Naive thymus-derived CD8-positive, alpha-beta T cell (primary cell): ENCODE results near the gene NUDT8. TPM values are rescaled to one million over a fixed set of nuclear protein-coding genes. Genes with fewer than 3 reads are reported as not detected.
A peak's percentile ranks its signal among the peaks of the same experiment; 100 is the strongest.

Experiments used
- ATAC-seq, 2 donors: fragments of 150-1000 bp; cut with Tn5 transposase in 1 of 2; sonication (Bioruptor Pico), chemical (Tn5 transposase) in 1 of 2; 1 replicate in 1 of 2; 2 replicates in 1 of 2; pipeline ENCODE4 v1.10.0; 2021; ENCODE audit warnings: mild to moderate bottlenecking in 2 of 2, moderate library complexity in 2 of 2
- POLR2A ChIA-PET: fragments of 350-600 bp; sonication (Branson Sonifier 250); formaldehyde crosslinking; loops from one replicate; lab custom pipeline; 2021; ENCODE audit warnings: antibody characterized with exemption; lab: Charles Lee
- DNase-seq, 10 donors: peaks; one replicate each; pipeline versions ENCODE4 v3.0.0 to v3.0.0-alpha.2; 2020 to 2022
- H3K27ac Mint-ChIP-seq, 10 donors: one replicate each; pipeline ENCODE4 v1.8.0; 2020 to 2022; ENCODE audit warnings: mild to moderate bottlenecking in 10 of 10, mixed read lengths in 10 of 10, moderate library complexity in 4 of 10, inconsistent platforms in 1 of 10
- H3K27me3 Mint-ChIP-seq, 5 donors: one replicate each; pipeline ENCODE4 v1.8.0; 2021 to 2022; ENCODE audit warnings: mixed read lengths in 5 of 5
- H3K36me3 Mint-ChIP-seq, 3 donors: one replicate each; pipeline ENCODE4 v1.8.0; 2020 to 2022; ENCODE audit warnings: mixed read lengths in 3 of 3, mild to moderate bottlenecking in 2 of 3, inconsistent platforms in 1 of 3
- H3K4me1 Mint-ChIP-seq, 4 donors: one replicate each; pipeline ENCODE4 v1.8.0; 2021 to 2022; ENCODE audit warnings: mixed read lengths in 4 of 4
- H3K4me3 Mint-ChIP-seq, 10 donors: one replicate each; pipeline ENCODE4 v1.8.0; 2020 to 2022; ENCODE audit warnings: mild to moderate bottlenecking in 10 of 10, mixed read lengths in 10 of 10, moderate library complexity in 6 of 10, inconsistent platforms in 1 of 10
- H3K9me3 Mint-ChIP-seq, 9 donors: one replicate each; pipeline ENCODE4 v1.8.0; 2020 to 2022; ENCODE audit warnings: mixed read lengths in 9 of 9, mild to moderate bottlenecking in 3 of 9, inconsistent platforms in 1 of 9, moderate library complexity in 1 of 9
- polyA plus RNA-seq, 3 donors: library from polyadenylated mRNA; unstranded; fragments of 300-500 nt; fragmentation: Illumina TruSeq; gene quantifications; one replicate each; pipeline ENCODE4 v1.2.3, GENCODE V29; 2021
- total RNA-seq, 8 experiments: library from RNA in 2 of 8; stranded (reverse) in 2 of 8; gene quantifications; one replicate each; pipeline ENCODE4 v1.2.3 and lab custom pipeline; 2021 to 2026

NUDT8 gene
- total and polyA plus RNA-seq, 5 experiments from 2014 or later, result 2.0 to 3.2 (median 2.7) TPM

- peaks cover 0 to 3% (median 0%) of the 10 kb centered on the region in 5 donors for H3K27me3 Mint-ChIP-seq
- H3K4me1 Mint-ChIP-seq, result peaks cover 6 to 13% (median 9%) of the 10 kb centered on the region in 4 donors
- ATAC-seq (no peak), DNase-seq (no peak)
- no peak overlapping the region for H3K4me3 Mint-ChIP-seq
- H3K36me3 Mint-ChIP-seq, result no peaks in the 10 kb centered on the region
- H3K27ac Mint-ChIP-seq, result no peak overlapping the region
- POLR2A ChIA-PET, result no interaction called here
- no peaks in the 10 kb centered on the region for H3K9me3 Mint-ChIP-seq
Observed at GRCh38 chr11:67635231-67635521, 5.4 kb upstream of the NUDT8 start.

- Mint-ChIP-seq H3K27ac (no peak overlapping the region), H3K27me3 (no peaks in the 10 kb centered on the region), H3K36me3 (no peaks in the 10 kb centered on the region), H3K4me3 (no peak overlapping the region), H3K9me3 (no peaks in the 10 kb centered on the region), H3K4me1 (peaks cover 6 to 13% (median 7%) of the 10 kb centered on the region in 4 donors)
- no peak for ATAC-seq
- POLR2A ChIA-PET, result no interaction called here
- no peak for DNase-seq
Observed at GRCh38 chr11:67634366-67635230, 4.9 kb upstream of the NUDT8 start.

DNA sequence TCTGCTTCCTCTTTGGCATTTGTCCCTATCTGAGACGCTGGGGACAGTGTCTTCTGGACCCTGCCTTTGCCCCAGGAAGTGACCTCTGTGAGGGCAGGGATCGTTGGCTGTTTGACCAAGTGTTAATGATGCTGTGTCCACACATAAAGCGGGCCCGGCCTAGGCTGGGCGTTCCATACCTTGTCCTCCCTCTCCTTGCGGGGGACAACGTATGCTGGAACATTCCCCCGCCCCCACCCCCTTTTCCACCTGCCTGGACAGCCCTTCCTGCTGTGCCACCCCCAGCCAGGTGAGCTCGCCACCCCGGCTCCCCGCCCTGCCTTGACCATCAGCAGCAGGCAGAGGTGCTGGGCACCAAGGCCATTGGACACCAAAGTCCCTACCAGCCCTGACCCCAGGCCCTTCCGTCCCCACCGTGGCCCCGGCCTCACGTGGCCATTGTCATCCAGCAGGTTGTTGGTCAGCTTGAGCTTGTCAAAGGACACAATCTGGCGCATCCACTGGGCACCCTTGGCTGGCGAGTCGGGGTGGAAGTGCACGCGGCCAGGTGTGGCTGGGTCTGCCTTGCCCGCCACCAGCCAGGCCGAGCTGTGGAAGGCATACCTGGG is 4.1 kb upstream of the NUDT8 start:
- Mint-ChIP-seq H3K36me3 (no peaks in the 10 kb centered on the region), H3K9me3 (no peaks in the 10 kb centered on the region), H3K27me3 (no peaks in the 10 kb centered on the region), H3K27ac (peak overlapping the region in 1 of 10 donors; percentile 4), H3K4me1 (peaks cover 6 to 13% (median 9%) of the 10 kb centered on the region in 4 donors), H3K4me3 (peak overlapping the region in 1 of 10 donors; percentile 38)
- DNase-seq, result no peak
- POLR2A ChIA-PET, result no interaction called here
- ATAC-seq, result no peak

DNA sequence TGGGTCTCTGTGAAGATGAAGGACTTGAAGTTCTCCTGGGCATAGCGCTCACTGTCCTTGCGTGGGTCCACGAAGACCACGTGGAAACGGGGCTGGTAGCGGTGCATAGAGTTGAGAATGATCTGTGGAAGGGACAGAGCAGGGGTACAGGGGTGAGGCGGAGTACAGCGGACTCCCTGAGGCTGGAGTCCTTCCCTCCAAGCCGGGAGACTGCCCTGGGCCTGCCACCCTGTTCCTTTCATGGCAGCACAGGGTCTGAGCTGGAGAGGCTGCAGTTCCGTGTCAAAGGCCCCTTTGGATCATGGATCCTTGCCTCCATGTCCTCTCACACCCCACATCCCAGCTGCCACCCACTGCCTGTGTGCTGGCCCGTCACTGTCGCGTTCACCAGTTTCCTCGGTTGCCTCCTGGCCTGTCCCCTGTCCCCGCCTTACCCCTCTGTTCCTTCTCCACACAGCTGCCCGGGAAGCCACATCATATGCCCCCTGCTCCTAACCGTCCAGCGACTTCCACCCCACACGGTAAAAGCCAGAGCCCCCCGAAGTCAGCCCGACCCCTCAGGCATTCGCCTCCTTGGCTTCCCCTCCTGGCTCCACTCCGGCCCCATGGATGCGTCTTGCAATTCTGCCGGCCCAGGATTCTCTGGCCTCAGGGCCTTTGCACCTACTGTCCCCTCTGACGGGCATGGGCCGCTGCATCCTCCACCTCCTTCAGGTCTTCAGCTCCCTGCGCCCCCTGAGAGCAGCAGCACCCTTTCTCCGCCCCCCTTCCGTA is 3.4 kb upstream of the NUDT8 start:
- no peaks in the 10 kb centered on the region for H3K9me3 Mint-ChIP-seq
- H3K4me3 Mint-ChIP-seq, result peak overlapping the region in 3 of 10 donors; percentile 11 to 38 (median 16)
- POLR2A ChIA-PET, result interaction anchor here (1.4 to 5.5 kb wide), 2 partner anchors 10 to 15 kb away, joined by 3 to 61 read pairs; partner anchors contain the start of gene ACY3
- H3K36me3 Mint-ChIP-seq, result no peaks in the 10 kb centered on the region
- no peak for ATAC-seq
- no peaks in the 10 kb centered on the region for H3K27me3 Mint-ChIP-seq
- peak overlapping the region in 3 of 10 donors; percentile 4 to 77 (median 32) for H3K27ac Mint-ChIP-seq
- DNase-seq, result no peak
- H3K4me1 Mint-ChIP-seq, result peaks cover 6 to 13% (median 9%) of the 10 kb centered on the region in 4 donors

DNA sequence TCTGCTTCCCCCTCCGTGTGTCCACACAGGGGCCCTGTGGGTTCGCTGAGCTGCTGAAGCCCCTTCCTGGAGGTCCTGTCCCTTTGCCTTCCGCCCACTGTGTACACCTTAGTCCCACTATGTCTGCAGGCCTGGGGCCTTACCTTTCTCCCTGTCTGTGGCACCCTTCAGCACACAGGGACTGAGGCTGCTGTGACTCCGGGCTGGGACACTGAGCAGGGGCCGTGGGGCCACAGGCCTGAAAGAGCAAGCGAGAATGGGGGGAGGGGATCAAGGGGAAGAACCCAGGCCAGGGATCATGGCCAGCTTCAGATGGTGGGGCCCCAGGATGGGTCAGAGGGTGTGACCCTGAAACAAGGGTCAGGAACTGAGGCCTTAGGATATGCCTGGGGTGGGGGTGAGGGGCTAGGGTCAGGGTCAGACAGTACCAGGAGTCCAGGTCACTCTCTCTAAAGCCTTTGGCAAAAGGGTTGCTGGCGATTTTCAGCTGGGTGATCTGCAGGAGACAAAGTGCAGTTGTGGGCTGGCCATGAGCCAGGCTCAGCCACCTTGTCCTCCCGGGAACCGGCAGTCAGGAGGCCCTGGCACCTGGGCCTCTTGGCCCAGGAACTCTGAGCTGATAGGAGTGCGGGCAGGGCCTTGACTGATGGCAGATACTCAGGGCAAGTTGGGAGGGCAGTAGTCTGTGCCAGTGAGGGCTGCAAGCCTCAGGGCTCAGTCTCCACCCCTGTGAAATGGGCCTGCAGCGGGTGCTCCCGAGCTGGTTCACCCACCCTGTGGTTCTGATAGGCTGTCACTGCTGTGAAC is 2.6 kb upstream of the NUDT8 start:
- Mint-ChIP-seq H3K4me3 (peak overlapping the region in 8 of 10 donors; percentile 16 to 88 (median 54)), H3K36me3 (no peaks in the 10 kb centered on the region), H3K27me3 (no peaks in the 10 kb centered on the region), H3K4me1 (peaks cover 6 to 13% (median 9%) of the 10 kb centered on the region in 4 donors), H3K9me3 (no peaks in the 10 kb centered on the region), H3K27ac (peak overlapping the region in 5 of 10 donors; percentile 15 to 82 (median 70))
- POLR2A ChIA-PET, result interaction anchor here (0.6 to 5.5 kb wide), 3 partner anchors 10 to 173 kb away, joined by 3 to 61 read pairs (median 3); partner anchors contain the start of gene ACY3
- DNase-seq (no peak), ATAC-seq (no peak)

DNA sequence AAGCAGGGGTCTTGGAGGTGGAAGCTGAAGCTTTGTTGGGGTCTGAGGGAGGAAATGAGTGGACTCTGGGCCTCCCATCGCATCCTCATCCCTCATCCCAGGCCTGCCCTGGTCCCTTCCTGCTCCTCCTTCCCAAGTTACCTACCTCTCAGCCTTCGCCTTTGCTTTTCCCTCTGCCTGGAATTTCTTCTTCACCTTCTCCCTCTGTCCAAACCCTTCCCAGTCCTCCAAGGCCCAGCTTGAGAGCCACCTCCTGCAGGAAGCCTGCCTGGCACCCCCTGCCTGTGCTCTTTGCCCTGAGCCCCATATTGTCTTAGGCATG is 2.1 kb upstream of the NUDT8 start:
- POLR2A ChIA-PET, result interaction anchor here (0.6 to 5.5 kb wide), 2 partner anchors 16 to 174 kb away, joined by 3 to 61 read pairs; partner anchors contain the start of gene ACY3
- Mint-ChIP-seq H3K27ac (peak overlapping the region in 4 of 10 donors; percentile 30 to 82 (median 74)), H3K36me3 (no peaks in the 10 kb centered on the region), H3K27me3 (no peaks in the 10 kb centered on the region), H3K9me3 (no peaks in the 10 kb centered on the region), H3K4me3 (peak overlapping the region in 8 of 10 donors; percentile 42 to 88 (median 60)), H3K4me1 (peaks cover 6 to 13% (median 9%) of the 10 kb centered on the region in 4 donors)
- ATAC-seq (no peak), DNase-seq (no peak)

GRCh38 chr11:67631411-67631810 is 1.7 kb upstream of the NUDT8 start:
- peaks cover 6 to 13% (median 9%) of the 10 kb centered on the region in 4 donors for H3K4me1 Mint-ChIP-seq
- H3K9me3 Mint-ChIP-seq, result no peaks in the 10 kb centered on the region
- DNase-seq (no peak), ATAC-seq (no peak)
- no peaks in the 10 kb centered on the region for H3K36me3 Mint-ChIP-seq
- H3K4me3 Mint-ChIP-seq, result peak overlapping the region in 9 of 10 donors; percentile 82 to 95 (median 90)
- POLR2A ChIA-PET, result interaction anchor here (5.5 kb wide), 1 partner anchor 17 kb away, joined by 61 read pairs; the partner anchor contains the start of gene ACY3
- H3K27ac Mint-ChIP-seq, result peak overlapping the region in 2 of 10 donors; percentile 80 to 95
- no peaks in the 10 kb centered on the region for H3K27me3 Mint-ChIP-seq

GRCh38 chr11:67630943-67631331 is 1.2 kb upstream of the NUDT8 start:
- POLR2A ChIA-PET, result interaction anchor here (0.5 to 5.5 kb wide), 3 partner anchors 8 to 745 kb away, joined by 4 to 61 read pairs (median 5); partner anchors contain the start of genes ACY3 and TBX10
- peak in 1 of 10 donors; percentile 21 for DNase-seq
- Mint-ChIP-seq H3K9me3 (no peaks in the 10 kb centered on the region), H3K4me1 (peaks cover 6 to 13% (median 9%) of the 10 kb centered on the region in 4 donors), H3K27me3 (no peaks in the 10 kb centered on the region), H3K4me3 (peak overlapping the region; percentile 82 to 95 (median 90)), H3K36me3 (no peaks in the 10 kb centered on the region), H3K27ac (peak overlapping the region; percentile 45 to 95 (median 90))
- no peak for ATAC-seq

DNA sequence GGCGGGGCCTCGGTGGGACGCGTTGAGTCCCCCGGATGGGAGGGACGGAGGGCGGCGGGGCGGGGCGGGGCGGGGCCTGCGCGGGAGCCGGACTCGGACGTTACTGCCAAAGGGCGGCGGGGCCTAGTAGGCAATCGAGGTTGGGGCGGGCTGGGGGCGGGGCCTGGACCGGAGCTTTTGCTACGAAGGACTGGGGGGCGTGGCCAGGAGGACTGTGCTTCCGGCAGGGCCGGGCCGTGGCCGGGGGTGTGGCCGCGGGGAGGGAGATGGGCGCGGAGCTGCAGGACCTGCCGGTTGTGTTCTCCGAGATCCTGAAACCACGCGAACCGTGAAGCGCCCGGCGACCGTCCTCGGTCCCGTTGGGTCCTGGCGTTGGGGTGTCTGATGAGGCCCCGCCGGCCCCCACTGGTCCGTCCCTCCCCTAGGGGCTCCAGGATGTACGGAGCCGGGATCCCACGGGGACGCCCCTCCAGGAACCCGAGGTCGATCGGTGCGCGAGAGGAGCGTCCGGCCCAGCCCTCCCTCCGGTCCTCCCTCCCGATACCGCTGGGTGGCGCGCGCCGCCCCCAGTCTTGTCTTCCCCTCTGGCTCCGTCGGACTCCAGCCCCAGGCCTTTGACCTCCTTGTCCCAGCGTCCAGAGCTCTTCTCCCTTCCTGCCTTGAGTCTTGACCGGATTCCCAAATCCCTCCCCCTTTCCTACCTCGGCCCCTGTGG is 648 bp upstream of the NUDT8 start:
- peak; percentile 65 to 68 for ATAC-seq
- no peaks in the 10 kb centered on the region for H3K9me3 Mint-ChIP-seq
- DNase-seq, result peak in 9 of 10 donors; percentile 83 to 95 (median 88)
- H3K27me3 Mint-ChIP-seq, result no peaks in the 10 kb centered on the region
- POLR2A ChIA-PET, result interaction anchor here (0.5 to 5.5 kb wide), 8 partner anchors 9 to 745 kb away, joined by 3 to 61 read pairs (median 6); partner anchors contain the start of genes ACY3 and TBX10
- H3K4me3 Mint-ChIP-seq, result peak overlapping the region; percentile 82 to 95 (median 90)
- no peaks in the 10 kb centered on the region for H3K36me3 Mint-ChIP-seq
- H3K27ac Mint-ChIP-seq, result peak overlapping the region; percentile 45 to 95 (median 90)
- H3K4me1 Mint-ChIP-seq, result peaks cover 6 to 13% (median 10%) of the 10 kb centered on the region in 4 donors

DNA sequence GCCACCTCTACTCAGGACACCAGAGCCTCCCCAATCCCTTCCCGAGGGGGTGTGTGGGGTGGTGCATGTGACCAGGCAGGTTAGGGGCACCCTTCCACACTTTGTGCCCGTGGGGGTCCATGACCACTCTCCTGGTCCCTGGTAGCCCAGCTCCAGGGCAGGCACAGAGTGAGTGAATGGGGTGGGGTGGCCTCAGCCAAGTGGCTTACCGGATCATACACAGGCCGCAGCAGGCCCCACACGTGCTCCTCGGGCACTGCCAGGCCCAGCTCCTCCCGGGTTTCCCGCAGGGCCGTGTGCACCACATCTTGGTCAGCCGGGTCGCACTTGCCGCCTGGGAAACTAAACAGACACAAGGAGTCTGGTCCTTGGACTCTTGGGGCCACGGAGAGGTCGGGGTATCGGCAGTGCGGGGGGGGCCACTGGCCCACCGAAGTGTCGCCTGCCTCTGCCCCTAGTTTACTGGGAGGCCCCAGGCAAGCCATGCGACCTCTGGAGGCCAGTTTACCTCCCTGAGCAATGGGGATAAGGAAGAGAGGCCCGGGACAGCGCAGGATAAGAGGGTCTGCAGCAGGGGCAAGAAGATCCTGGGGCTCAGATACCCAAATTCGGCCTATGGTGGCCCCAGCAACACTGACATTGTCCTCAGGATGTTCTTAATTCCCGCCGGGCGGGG is 889 bp downstream of the NUDT8 start:
- Mint-ChIP-seq H3K27ac (peak overlapping the region in 3 of 10 donors; percentile 4 to 31 (median 22)), H3K4me1 (peaks cover 9 to 13% (median 12%) of the 10 kb centered on the region in 4 donors), H3K36me3 (no peaks in the 10 kb centered on the region), H3K27me3 (no peaks in the 10 kb centered on the region), H3K9me3 (no peaks in the 10 kb centered on the region), H3K4me3 (peak overlapping the region in 8 of 10 donors; percentile 28 to 90 (median 58))
- DNase-seq (peak in 1 of 10 donors; percentile 29), ATAC-seq (no peak)
- POLR2A ChIA-PET, result interaction anchor here (0.6 to 5.5 kb wide), 6 partner anchors 12 to 30 kb away, joined by 3 to 61 read pairs (median 8); partner anchors contain the start of gene ACY3
